Ovary (tissue), 3 donors: ENCODE data around the gene TRIM59.

Experiments
- CTCF ChIP-seq, 3 donors: fragments of 450-650 bp in 2 of 3; fragments of 200-600 bp in 1 of 3; IDR thresholded peaks; one replicate each; pipeline versions ENCODE4 v1.5.1 to v1.8.0; 2016 to 2022; ENCODE audit warnings: antibody characterized with exemption in 3 of 3, mild to moderate bottlenecking in 1 of 3
- POLR2A ChIP-seq: fragments of 450-650 bp; IDR thresholded peaks from one replicate; pipeline ENCODE4 v1.6.1; 2017; ENCODE audit warnings: antibody characterized with exemption, mild to moderate bottlenecking, moderate library complexity
- donor health status: DM: no; HTN: no; CAD: no.

- TF ChIP-seq CTCF (IDR thresholded peaks at IDR 0.05), result no peak
- no peak for TF ChIP-seq POLR2A
Measured at GRCh38 chr3:160398820-160399124, 50.8 kb downstream of the TRIM59 start.
